ENCODE data around the gene MFAP4. TPM values are rescaled to one million over a fixed set of nuclear protein-coding genes. Genes with fewer than 3 reads are reported as not detected.

Gene MFAP4
- total RNA-seq, 1 donor from 2014 or later, result 18.0 TPM

GRCh38 chr17:19382531-19383444 lies 4.2 kb downstream of the MFAP4 start:
- no peak for DNase-seq (ENCODE audit: extremely low spot score, unreplicated experiment)
- no peak overlapping the region for H3K27ac Mint-ChIP-seq
- H3K4me1 Mint-ChIP-seq (ENCODE audit: unreplicated experiment), result peaks cover 38% of the 10 kb centered on the region
- peaks cover 19% of the 10 kb centered on the region for H3K36me3 Mint-ChIP-seq
- TF ChIP-seq, protein P1, sequence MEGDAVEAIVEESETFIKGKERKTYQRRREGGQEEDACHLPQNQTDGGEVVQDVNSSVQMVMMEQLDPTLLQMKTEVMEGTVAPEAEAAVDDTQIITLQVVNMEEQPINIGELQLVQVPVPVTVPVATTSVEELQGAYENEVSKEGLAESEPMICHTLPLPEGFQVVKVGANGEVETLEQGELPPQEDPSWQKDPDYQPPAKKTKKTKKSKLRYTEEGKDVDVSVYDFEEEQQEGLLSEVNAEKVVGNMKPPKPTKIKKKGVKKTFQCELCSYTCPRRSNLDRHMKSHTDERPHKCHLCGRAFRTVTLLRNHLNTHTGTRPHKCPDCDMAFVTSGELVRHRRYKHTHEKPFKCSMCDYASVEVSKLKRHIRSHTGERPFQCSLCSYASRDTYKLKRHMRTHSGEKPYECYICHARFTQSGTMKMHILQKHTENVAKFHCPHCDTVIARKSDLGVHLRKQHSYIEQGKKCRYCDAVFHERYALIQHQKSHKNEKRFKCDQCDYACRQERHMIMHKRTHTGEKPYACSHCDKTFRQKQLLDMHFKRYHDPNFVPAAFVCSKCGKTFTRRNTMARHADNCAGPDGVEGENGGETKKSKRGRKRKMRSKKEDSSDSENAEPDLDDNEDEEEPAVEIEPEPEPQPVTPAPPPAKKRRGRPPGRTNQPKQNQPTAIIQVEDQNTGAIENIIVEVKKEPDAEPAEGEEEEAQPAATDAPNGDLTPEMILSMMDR (conservative IDR thresholded peaks at IDR 0.05), result no peak
- H3K27me3 Mint-ChIP-seq, result no peaks in the 10 kb centered on the region
- H3K4me3 Mint-ChIP-seq, result no peak overlapping the region
- H3K9me3 Mint-ChIP-seq, result no peaks in the 10 kb centered on the region

- no peaks in the 10 kb centered on the region for H3K9me3 Mint-ChIP-seq
- no peak overlapping the region for H3K27ac Mint-ChIP-seq
- H3K4me1 Mint-ChIP-seq (ENCODE audit: unreplicated experiment), result peaks cover 36% of the 10 kb centered on the region
- H3K4me3 Mint-ChIP-seq, result no peak overlapping the region
- H3K36me3 Mint-ChIP-seq, result peaks cover 19% of the 10 kb centered on the region
- DNase-seq (ENCODE audit: extremely low spot score, unreplicated experiment), result no peak
- TF ChIP-seq, protein P1 (conservative IDR thresholded peaks at IDR 0.05), result no peak
- H3K27me3 Mint-ChIP-seq, result no peaks in the 10 kb centered on the region
These were observed 5.1 kb downstream of the MFAP4 start for GRCh38 chr17:19381741-19382444.

DNA sequence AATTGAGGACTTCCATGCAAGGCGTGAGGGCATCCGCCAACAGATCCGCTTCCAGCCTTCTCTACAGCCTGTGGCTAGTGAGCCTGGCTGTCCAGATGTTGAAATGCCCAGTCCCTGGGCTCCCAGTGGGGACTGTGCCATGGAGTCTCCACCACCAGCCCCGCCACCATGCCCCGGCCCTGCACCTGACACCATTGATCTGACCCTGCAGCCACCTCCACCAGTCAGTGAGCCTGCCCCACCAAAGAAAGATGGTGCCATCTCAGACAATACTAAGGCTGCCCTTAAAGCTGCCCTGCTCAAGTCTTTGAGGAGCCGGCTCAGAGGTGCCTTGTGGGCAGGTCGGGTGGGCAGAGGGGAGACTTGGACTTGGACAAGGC lies 5.6 kb downstream of the MFAP4 start:
- Mint-ChIP-seq H3K4me1 (ENCODE audit: unreplicated experiment) (peaks cover 36% of the 10 kb centered on the region), H3K36me3 (peaks cover 19% of the 10 kb centered on the region), H3K27me3 (no peaks in the 10 kb centered on the region), H3K9me3 (no peaks in the 10 kb centered on the region), H3K4me3 (no peak overlapping the region), H3K27ac (no peak overlapping the region)
- TF ChIP-seq, protein P1 (conservative IDR thresholded peaks at IDR 0.05), result no peak
- no peak for DNase-seq (ENCODE audit: extremely low spot score, unreplicated experiment)

- Mint-ChIP-seq H3K27ac (no peak overlapping the region), H3K9me3 (no peaks in the 10 kb centered on the region), H3K4me3 (peak overlapping the region; percentile 68), H3K4me1 (ENCODE audit: unreplicated experiment) (peaks cover 38% of the 10 kb centered on the region), H3K27me3 (no peaks in the 10 kb centered on the region), H3K36me3 (peaks cover 19% of the 10 kb centered on the region)
- TF ChIP-seq, protein P1 (conservative IDR thresholded peaks at IDR 0.05), result no peak
- no peak for DNase-seq (ENCODE audit: extremely low spot score, unreplicated experiment)
These were observed 6.3 kb downstream of the MFAP4 start for GRCh38 chr17:19380481-19381301.

GRCh38 chr17:19379361-19380065 lies 7.5 kb downstream of the MFAP4 start:
- Mint-ChIP-seq H3K36me3 (peaks cover 13% of the 10 kb centered on the region), H3K9me3 (no peaks in the 10 kb centered on the region), H3K4me1 (ENCODE audit: unreplicated experiment) (peaks cover 37% of the 10 kb centered on the region), H3K27ac (peak overlapping the region; percentile 99), H3K27me3 (no peaks in the 10 kb centered on the region), H3K4me3 (peak overlapping the region; percentile 98)
- no peak for DNase-seq (ENCODE audit: extremely low spot score, unreplicated experiment)
- TF ChIP-seq, protein P1 (conservative IDR thresholded peaks at IDR 0.05), result no peak
